Epithelial cell of proximal tubule (primary cell): ENCODE data around the gene CALD1. TPM values are rescaled to one million over a fixed set of nuclear protein-coding genes. Genes with fewer than 3 reads are reported as not detected.
"Not testable (repeated sequence)": the region's sequence is repeated elsewhere in the genome, so short reads cannot be mapped to it uniquely, and the experiment has no call there.

ENCODE experiments used
- DNase-seq: peaks from one replicate; pipeline ENCODE4 v3.0.0-alpha.2; 2011; ENCODE audit warnings: low read depth
- H3K4me3 ChIP-seq: 2 replicates; pipeline ENCODE4 v1.5.1; 2011; ENCODE audit warnings: low read depth, mild to moderate bottlenecking, low read length
- total RNA-seq: library from RNA; depleted of rRNA; stranded (reverse); fragments of >200 nt; gene quantifications from 2 replicates; pipeline ENCODE4 v1.2.3, GENCODE V29; 2015
- TF ChIP-seq, protein P1 (sequence below): conservative IDR thresholded peaks from 2 replicates; pipeline ENCODE4 v1.5.1; 2012; ENCODE audit warnings: low read depth, mild to moderate bottlenecking, low read length

The CALD1 gene
- total RNA-seq, 1 donor from 2014 or later, result 140 TPM

- no peak for DNase-seq
- H3K4me3 ChIP-seq, result no peak overlapping the region
- TF ChIP-seq, protein P1, sequence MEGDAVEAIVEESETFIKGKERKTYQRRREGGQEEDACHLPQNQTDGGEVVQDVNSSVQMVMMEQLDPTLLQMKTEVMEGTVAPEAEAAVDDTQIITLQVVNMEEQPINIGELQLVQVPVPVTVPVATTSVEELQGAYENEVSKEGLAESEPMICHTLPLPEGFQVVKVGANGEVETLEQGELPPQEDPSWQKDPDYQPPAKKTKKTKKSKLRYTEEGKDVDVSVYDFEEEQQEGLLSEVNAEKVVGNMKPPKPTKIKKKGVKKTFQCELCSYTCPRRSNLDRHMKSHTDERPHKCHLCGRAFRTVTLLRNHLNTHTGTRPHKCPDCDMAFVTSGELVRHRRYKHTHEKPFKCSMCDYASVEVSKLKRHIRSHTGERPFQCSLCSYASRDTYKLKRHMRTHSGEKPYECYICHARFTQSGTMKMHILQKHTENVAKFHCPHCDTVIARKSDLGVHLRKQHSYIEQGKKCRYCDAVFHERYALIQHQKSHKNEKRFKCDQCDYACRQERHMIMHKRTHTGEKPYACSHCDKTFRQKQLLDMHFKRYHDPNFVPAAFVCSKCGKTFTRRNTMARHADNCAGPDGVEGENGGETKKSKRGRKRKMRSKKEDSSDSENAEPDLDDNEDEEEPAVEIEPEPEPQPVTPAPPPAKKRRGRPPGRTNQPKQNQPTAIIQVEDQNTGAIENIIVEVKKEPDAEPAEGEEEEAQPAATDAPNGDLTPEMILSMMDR, result no peak
These were observed 180.4 kb downstream of the CALD1 start for GRCh38 chr7:134959810-134960209.

DNA sequence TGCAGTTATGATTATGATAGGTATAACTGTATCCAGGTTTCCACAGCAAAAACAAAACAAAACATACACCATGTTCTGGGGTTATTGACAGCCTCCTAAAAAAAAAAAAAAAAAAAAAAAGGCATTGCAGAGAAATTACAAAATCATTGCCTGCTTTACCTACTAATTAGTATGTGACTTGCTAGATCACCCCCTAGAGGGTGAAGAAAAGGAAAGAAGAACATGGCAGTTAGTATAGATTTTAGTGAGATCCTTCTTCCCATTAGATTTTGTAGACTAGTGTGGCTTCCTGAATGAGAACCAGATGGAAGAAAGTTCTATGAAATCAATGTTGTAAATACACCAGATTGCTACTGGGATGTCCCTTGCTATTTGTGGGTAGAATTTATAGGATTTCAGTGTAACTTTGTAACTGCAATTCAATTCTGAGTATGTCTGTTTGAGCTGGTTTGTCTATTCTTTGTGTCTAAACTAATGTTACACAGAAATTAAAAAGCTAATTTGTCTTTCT is 182.9 kb downstream of the CALD1 start:
- H3K4me3 ChIP-seq, result no peak overlapping the region
- TF ChIP-seq, protein P1, result peak; percentile 30
- no peak for DNase-seq

DNA sequence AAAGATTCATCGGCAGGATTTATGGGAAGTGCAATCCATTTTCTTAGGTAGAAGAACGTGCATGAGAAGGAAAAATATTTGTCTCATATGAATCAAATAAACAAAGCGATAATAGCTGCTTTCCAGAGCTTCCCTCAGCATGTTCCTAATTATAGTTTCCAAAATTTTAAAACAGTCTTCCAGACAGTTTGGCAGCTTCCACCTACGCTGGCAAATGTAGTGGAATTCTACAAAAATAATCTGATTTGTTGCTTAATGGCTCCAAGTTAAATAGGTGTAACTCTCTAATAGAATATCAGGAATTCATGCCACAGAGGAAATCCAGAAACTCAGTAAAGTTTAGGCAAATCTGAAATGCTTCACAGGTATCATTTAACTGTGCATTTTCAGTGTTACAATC is 183.6 kb downstream of the CALD1 start:
- TF ChIP-seq, protein P1, result no peak
- no peak for DNase-seq
- H3K4me3 ChIP-seq, result no peak overlapping the region

- TF ChIP-seq, protein P1, result no peak
- no peak for DNase-seq
- no peak overlapping the region for H3K4me3 ChIP-seq
These were observed 187.3 kb downstream of the CALD1 start for GRCh38 chr7:134966691-134967090.

DNA sequence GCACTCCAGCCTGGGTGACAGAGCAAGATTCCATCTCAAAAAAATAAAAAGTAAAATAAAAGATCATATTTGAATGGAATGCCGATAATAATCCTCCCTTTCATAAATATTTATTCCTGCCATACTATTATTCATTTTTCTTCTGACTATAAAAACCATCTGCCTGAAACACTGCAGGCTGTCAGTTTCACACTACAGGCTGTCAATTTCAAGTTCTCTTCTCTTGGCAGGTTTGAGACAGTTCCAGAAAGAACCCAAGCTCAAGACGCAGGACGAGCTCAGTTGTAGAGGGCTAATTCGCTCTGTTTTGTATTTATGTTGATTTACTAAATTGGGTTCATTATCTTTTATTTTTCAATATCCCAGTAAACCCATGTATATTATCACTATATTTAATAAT is 188.7 kb downstream of the CALD1 start:
- DNase-seq, result no peak
- H3K4me3 ChIP-seq, result no peak overlapping the region
- TF ChIP-seq, protein P1, result no peak

DNA sequence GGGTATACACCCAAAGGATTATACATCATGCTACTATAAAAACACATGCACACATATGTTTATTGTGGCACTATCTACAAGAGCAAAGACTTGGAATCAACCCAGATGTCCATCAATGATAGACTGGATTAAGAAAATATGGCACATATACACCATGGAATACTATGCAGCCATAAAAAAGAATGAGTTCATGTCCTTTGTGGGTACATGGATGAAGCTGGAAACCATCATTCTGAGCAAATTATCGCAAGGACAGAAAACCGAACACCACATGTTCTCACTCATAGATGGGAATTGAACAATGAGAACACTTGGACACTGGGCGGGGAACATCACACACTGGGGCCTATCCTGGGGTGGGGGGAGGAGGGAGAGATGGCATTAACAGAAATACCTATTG is 202.2 kb downstream of the CALD1 start:
- DNase-seq, H3K4me3 ChIP-seq: not testable (repeated sequence)

- DNase-seq, result no peak
- TF ChIP-seq, protein P1, result no peak
- H3K4me3 ChIP-seq, result peak overlapping the region; percentile 82
These were observed 206.5 kb downstream of the CALD1 start for GRCh38 chr7:134985894-134986362.
